ENCODE data around the gene ADCY1.

The ADCY1 gene

DNA sequence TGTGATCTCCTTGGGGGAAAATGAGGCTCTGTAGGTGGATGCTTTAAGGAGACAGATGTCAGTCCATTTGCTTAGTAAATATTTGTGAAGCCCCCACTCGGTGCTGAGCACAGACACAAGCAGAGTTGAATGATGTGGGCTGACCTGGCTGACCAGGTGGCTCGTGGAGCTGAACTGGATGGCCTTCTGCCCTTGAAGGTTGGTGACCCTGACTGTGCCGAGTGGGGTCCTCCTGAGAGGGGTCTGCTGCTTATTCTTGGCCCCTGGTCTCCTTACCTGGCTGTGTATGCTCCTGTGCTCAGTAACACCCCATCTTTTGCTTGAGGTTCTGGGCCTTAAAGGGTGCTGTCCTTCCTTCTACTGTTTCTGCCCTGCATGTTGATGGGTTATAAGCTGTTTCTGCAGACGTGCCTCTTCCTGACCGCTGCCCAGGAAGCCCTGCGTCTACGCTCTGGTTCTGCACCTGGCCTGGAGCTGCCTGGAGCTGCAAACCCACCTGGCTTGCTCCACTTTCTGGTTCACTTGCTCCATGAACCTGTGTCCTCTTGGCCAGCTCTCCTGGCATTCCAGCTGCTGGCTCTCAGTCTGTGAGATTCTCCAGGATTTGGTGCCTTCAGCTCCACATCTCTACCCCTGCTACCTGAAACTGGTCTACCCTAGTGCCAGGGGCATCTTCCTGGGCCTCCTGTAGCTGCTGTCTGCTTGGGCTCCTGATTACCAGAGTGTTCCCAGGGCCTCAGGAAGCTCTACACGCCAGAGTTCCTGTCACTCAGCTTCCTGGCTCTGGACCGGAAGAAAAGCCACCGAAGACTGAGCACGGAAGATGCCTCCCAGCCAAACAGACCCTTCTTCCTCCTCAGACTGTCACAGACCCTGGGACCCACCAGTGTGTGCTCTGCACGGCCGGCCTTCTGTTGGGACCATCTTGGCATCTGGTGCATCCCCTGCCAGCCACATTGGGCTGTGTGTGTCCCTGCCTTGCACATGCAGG, 76.5 kb downstream of the ADCY1 start:
- DNase-seq (ENCODE audit: low spot score) (no peak), FAIRE-seq (peak; percentile 91)

GRCh38 chr7:45651540-45651939, 77.4 kb downstream of the ADCY1 start:
- DNase-seq (ENCODE audit: low spot score) (no peak), FAIRE-seq (no peak)

DNA sequence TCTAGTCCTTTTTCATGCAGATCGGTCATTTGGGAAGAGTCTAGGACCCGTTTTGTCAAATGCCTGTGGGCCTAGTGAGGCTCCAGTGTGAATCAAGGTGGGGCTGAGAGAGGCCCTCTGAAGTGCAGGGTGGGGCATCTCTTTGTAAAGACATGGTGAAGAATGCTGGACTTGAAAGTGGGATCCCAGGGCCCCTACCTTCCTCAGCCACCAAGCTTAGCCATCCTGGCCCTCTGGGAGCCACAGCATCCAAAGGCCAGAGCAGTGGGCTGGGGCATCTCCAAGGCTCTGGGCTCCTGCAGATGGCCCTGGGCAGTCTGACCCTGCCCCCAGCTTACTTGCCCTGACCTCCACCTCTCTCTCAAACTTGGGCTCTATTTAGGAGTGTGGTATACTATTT, 78.5 kb downstream of the ADCY1 start:
- FAIRE-seq (no peak), DNase-seq (ENCODE audit: low spot score) (no peak)

GRCh38 chr7:45653209-45653907, 79.2 kb downstream of the ADCY1 start:
- no peak for FAIRE-seq
- DNase-seq (ENCODE audit: low spot score), result no peak

GRCh38 chr7:45654341-45654740, 80.2 kb downstream of the ADCY1 start:
- DNase-seq (ENCODE audit: low spot score) (no peak), FAIRE-seq (no peak)

DNA sequence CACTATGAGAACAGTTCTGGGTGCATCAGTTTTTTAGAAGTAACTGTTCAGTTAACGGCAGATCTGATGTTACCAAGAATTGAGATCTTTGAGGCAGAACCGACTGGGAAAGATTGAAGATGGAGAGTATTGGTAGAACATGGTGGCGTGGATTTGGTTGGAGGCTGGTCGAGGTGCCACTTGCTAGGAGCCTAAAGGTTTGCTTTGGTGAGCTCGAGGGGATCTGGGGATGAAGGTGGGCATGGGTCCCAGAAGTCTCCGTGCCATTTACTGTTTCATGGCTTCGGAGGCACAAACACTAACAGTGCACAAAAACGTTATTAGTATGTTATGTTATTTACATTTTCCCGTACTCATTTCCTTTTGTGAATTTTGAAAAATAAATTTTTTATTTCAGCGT, 81.4 kb downstream of the ADCY1 start:
- DNase-seq (ENCODE audit: low spot score), result no peak
- FAIRE-seq, result no peak

GRCh38 chr7:45656431-45656830, 82.3 kb downstream of the ADCY1 start:
- FAIRE-seq (no peak), DNase-seq (ENCODE audit: low spot score) (no peak)

- DNase-seq (ENCODE audit: low spot score) (no peak), FAIRE-seq (no peak)
Measured at GRCh38 chr7:45657136-45657889, 83.1 kb downstream of the ADCY1 start.

GRCh38 chr7:45657890-45658715, 83.9 kb downstream of the ADCY1 start:
- DNase-seq (ENCODE audit: low spot score) (no peak), FAIRE-seq (no peak)

DNA sequence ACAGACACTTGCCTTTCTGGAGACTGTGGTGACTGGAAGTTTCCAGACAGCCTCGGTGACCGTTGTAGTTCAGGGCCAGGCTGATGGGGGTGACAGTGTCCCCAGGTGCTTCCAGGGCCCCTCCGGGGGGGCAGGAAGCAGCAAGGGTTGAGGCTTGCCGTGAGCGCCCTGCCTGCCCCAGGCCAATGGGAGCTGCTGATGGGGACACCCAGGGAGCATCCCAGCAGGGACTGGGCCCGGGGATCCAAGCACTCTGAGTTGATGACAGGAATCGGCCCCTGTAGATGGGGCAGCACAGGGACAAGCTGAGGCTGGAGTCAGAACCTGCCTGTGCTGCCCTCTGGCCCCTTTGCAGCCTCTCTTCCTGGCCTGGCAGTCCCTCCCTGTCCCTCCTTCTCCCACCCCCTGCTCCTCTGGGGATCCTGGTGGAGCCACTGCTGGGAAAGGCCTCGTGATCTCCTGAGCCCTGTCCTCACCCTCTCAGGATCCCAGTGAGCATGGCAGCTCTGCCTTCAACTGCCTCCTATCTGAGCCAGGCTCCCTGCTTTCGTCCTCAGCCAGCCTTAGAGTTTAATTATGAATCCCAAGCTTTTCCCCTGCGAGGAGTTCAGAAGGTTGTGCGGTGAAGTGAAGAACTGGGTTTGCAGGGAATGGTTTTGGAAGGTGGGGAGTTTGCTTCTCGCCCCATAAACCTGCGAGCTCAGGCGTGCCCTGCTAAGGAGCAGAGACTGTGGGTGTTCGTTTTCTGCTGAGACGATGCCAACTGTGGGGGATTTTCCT, 84.7 kb downstream of the ADCY1 start:
- no peak for FAIRE-seq
- no peak for DNase-seq (ENCODE audit: low spot score)

GRCh38 chr7:45659496-45660139, 85.5 kb downstream of the ADCY1 start:
- DNase-seq (ENCODE audit: low spot score) (no peak), FAIRE-seq (no peak)

DNA sequence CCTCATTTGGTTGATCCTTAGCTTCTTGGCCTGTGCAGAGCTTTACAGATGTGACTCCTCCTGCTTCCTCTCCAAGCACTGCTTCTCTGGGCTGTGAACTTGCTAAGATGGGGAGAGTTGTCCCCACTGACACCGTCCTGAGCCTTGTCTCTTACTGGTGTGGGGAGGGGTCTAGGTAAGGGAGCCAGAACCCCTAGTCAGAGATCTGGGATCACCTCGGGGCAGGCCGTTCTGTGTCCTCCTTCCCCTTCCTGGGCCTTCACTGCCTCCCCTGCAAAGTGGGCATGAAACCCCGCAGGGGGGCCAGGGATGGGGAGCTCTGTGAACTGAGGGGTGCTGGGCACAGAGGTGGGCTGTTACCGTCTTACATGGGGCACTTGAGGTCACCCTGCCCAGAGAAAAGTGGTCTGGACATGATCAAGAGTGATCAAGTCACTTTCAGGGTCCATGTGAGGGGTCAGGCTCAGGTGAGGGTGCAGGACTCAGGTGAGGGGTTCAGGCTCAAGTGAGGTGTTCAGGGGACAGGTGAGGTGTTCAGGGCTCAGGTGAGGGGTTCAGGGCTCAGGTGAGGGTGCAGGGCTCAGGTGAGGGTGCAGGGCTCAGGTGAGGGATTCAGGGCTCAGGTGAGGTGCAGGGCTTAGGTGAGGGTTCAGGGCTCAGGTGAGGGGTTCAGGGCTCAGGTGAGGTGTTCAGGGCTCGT, 86.2 kb downstream of the ADCY1 start:
- DNase-seq (ENCODE audit: low spot score) (no peak), FAIRE-seq (no peak)

GRCh38 chr7:45660901-45661211, 86.7 kb downstream of the ADCY1 start:
- DNase-seq (ENCODE audit: low spot score), result no peak
- no peak for FAIRE-seq

DNA sequence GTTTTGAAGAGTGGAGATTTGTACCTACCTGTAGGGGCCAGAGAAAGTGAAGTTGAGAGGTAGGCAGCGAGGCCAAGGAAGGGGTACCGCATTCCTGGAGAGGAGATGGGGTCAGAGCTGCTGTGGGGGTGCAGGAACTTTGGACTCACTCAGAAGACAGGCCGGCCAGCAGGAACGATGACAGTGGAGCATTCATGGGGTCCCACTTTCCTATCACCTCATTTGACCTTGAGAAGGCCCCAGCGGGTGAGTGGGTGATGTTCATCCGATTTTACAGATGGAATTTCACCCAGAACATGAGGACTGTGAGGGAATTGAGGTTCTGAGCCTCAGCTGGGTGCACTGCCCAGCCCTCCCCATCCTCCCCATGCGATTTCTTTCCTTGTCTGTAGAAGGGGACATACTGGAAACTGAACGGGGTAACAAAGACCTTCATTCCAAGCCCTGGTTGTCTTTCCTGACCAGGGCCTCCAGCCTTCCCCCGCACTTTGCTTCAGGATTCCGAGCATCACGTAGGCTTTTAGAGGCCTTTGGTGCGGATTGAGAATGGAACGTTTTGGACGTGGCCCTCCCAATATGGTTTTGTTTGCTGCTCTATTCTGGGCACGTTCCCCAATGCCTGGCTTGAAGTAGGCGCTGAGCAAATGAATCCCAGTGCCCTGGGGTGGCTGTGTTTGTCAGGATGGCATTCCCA, 87.3 kb downstream of the ADCY1 start:
- no peak for FAIRE-seq
- DNase-seq (ENCODE audit: low spot score), result no peak

- DNase-seq (ENCODE audit: low spot score) (no peak), FAIRE-seq (no peak)
Measured at GRCh38 chr7:45662018-45662417, 87.8 kb downstream of the ADCY1 start.

- FAIRE-seq (no peak), DNase-seq (ENCODE audit: low spot score) (no peak)
Measured at GRCh38 chr7:45662540-45663166, 88.5 kb downstream of the ADCY1 start.

DNA sequence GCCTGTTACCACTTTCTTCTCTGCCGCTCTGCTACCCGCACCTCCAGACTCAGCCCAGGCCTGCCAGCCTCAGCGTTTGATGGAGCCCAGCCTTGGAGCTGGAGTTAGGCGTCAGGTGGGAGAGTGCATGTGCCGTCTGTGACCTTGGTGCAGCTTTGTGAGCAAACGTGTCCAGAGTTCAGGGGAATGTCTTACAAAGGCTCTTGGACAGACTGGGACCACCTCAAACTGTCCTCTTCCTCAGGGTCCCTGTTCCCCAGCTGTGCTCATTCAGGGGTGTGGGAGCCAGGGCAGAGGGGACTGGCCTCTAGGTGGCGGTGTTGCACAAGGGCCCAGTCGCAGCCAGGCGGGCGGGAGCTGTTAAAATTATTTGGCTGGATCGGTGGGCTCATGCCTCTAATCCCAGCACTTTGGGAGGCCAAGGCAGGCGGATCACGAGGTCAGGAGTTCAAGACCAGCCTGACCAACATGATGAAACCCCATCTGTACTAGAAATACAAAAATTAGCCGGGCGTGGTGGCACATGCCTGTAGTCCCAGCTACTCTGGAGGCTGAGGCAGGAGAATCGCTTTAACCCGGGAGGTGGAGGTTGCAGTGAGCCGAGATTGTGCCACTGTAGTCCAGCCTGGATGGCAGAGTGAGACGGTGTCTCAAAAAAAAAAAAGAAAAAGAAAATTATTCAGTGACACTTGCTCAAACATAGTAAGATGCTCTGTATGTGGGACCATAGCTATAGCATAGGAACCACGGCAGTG, 89.2 kb downstream of the ADCY1 start:
- DNase-seq (ENCODE audit: low spot score), result no peak
- peak; percentile 17 for FAIRE-seq
